Measurements from ENCODE around the gene PTPN4. TPM values are rescaled to one million over a fixed set of nuclear protein-coding genes. Genes with fewer than 3 reads are reported as not detected.

PTPN4 gene
- total and polyA plus RNA-seq, 8 donors, result 4.4 to 18.7 (median 13.2) TPM

- no peak overlapping the region for H3K27ac ChIP-seq
- no peak overlapping the region for H3K4me3 ChIP-seq
- no peaks in the 10 kb centered on the region for H3K27me3 ChIP-seq
- no peaks in the 10 kb centered on the region for H3K4me1 ChIP-seq
- no peaks in the 10 kb centered on the region for H3K9me3 ChIP-seq
- FAIRE-seq (no peak), DNase-seq (no peak), ATAC-seq (no peak)
- WGBS, 2 donors, result 88 to 89% methylated on average over 7 of the region's 7 CpGs
- TF ChIP-seq CTCF (IDR thresholded peaks at IDR 0.05), result no peak
- intact Hi-C loops (cut with DNase I), result no loop called here
- no peaks in the 10 kb centered on the region for H3K36me3 ChIP-seq
Observed at GRCh38 chr2:119713819-119714490, 45.8 kb upstream of the PTPN4 start.

GRCh38 chr2:119715409-119716283 is 44.1 kb upstream of the PTPN4 start:
- DNase-seq (no peak), FAIRE-seq (no peak), ATAC-seq (no peak)
- 83 to 84% methylated on average over 23 of the region's 23 CpGs for WGBS, 2 donors
- Histone ChIP-seq H3K36me3 (no peaks in the 10 kb centered on the region), H3K4me1 (no peaks in the 10 kb centered on the region), H3K9me3 (no peaks in the 10 kb centered on the region), H3K4me3 (no peak overlapping the region), H3K27ac (no peak overlapping the region), H3K27me3 (no peaks in the 10 kb centered on the region)
- intact Hi-C loops (cut with DNase I), result no loop called here
- no peak for TF ChIP-seq CTCF (IDR thresholded peaks at IDR 0.05)

- Histone ChIP-seq H3K27me3 (no peaks in the 10 kb centered on the region), H3K4me1 (no peaks in the 10 kb centered on the region), H3K4me3 (no peak overlapping the region), H3K9me3 (no peaks in the 10 kb centered on the region), H3K36me3 (no peaks in the 10 kb centered on the region), H3K27ac (no peak overlapping the region)
- intact Hi-C loops (cut with DNase I), result no loop called here
- ATAC-seq (no peak), FAIRE-seq (no peak), DNase-seq (no peak)
- 61 to 75% methylated on average over 6 of the region's 6 CpGs for WGBS, 2 donors
- TF ChIP-seq CTCF (IDR thresholded peaks at IDR 0.05), result no peak
Observed at GRCh38 chr2:119716284-119716672, 43.4 kb upstream of the PTPN4 start.

- Histone ChIP-seq H3K4me3 (no peak overlapping the region), H3K27ac (no peak overlapping the region), H3K36me3 (no peaks in the 10 kb centered on the region), H3K27me3 (no peaks in the 10 kb centered on the region), H3K4me1 (no peaks in the 10 kb centered on the region), H3K9me3 (no peaks in the 10 kb centered on the region)
- TF ChIP-seq CTCF (IDR thresholded peaks at IDR 0.05), result no peak
- WGBS, 2 donors, result 78 to 81% methylated on average over 12 of the region's 12 CpGs
- no peak for DNase-seq
- intact Hi-C loops (cut with DNase I), result no loop called here
- no peak for FAIRE-seq
- no peak for ATAC-seq
Observed at GRCh38 chr2:119718501-119719260, 41.0 kb upstream of the PTPN4 start.

Measured in pancreas (tissue), 10 donors.